Caco-2 (cell line): ENCODE measurements around the gene UBTD2. TPM values are rescaled to one million over a fixed set of nuclear protein-coding genes. Genes with fewer than 3 reads are reported as not detected.

Experiments
- BruUV-seq: library from RNA; stranded (reverse); fragments of 400-500 nt; replicated peaks from 2 replicates; lab custom pipeline; 2021; lab: Mats Ljungman, UMichigan
- CTCF ChIA-PET: fragments of 300-600 bp; sonication (Branson Sonifier 250); formaldehyde crosslinking; loops from one replicate; lab custom pipeline; 2022; ENCODE audit warnings: antibody characterized with exemption; lab: Charles Lee
- POLR2A ChIA-PET: fragments of 300-600 bp; sonication (Branson Sonifier 250); formaldehyde crosslinking; loops from one replicate; lab custom pipeline; 2022; ENCODE audit warnings: antibody characterized with exemption; lab: Charles Lee
- DNase-seq, 2 experiments: peaks; one replicate each; pipeline versions ENCODE4 v3.0.0 to v3.0.0-alpha.2; 2020 to 2022
- H3K27me3 ChIP-seq: replicated peaks from 2 replicates; pipeline ENCODE4 v1.6.0; 2011; ENCODE audit warnings: low read length; ENCODE audit not compliant: control insufficient read depth, insufficient read depth
- H3K36me3 ChIP-seq: 2 replicates; pipeline ENCODE4 v1.5.1; 2011; ENCODE audit warnings: low read length; ENCODE audit not compliant: control insufficient read depth, insufficient read depth
- H3K4me1 ChIP-seq: fragments of 250-450 bp; sonication (Bioruptor Pico); 2 replicates; pipeline ENCODE4 v1.5.1; 2020; ENCODE audit warnings: mild to moderate bottlenecking
- H3K4me3 ChIP-seq: 2 replicates; pipeline ENCODE4 v1.5.1; 2011; ENCODE audit warnings: low read depth, mild to moderate bottlenecking, control low read depth, low read length
- H3K9me3 ChIP-seq: fragments of 250-450 bp; sonication (Bioruptor Pico); 2 replicates; pipeline ENCODE4 v1.5.1; 2020; ENCODE audit warnings: mild to moderate bottlenecking, moderate library complexity
- H3K27ac Mint-ChIP-seq: one replicate; pipeline ENCODE4 v1.8.0; 2022; ENCODE audit warnings: mixed read lengths; ENCODE audit not compliant: unreplicated experiment
- H3K27me3 Mint-ChIP-seq: one replicate; pipeline ENCODE4 v1.8.0; 2022; ENCODE audit warnings: mixed read lengths; ENCODE audit not compliant: insufficient read depth, unreplicated experiment
- H3K36me3 Mint-ChIP-seq: one replicate; pipeline ENCODE4 v1.8.0; 2022; ENCODE audit warnings: mild to moderate bottlenecking, mixed read lengths; ENCODE audit not compliant: insufficient read depth, unreplicated experiment
- H3K4me1 Mint-ChIP-seq: one replicate; pipeline ENCODE4 v1.8.0; 2022; ENCODE audit warnings: low read depth, mixed read lengths; ENCODE audit not compliant: unreplicated experiment
- H3K4me3 Mint-ChIP-seq: one replicate; pipeline ENCODE4 v1.8.0; 2022; ENCODE audit warnings: mild to moderate bottlenecking, moderate library complexity, mixed read lengths; ENCODE audit not compliant: unreplicated experiment
- H3K9me3 Mint-ChIP-seq: one replicate; pipeline ENCODE4 v1.8.0; 2022; ENCODE audit warnings: mixed read lengths; ENCODE audit not compliant: unreplicated experiment
- intact Hi-C: fragments of 100-400 bp; cut with micrococcal nuclease; formaldehyde crosslinking; loops from one replicate; pipeline ENCODE4 v1.10.0; 2022; ENCODE audit not compliant: unreplicated experiment
- total RNA-seq: library from RNA; stranded (reverse); gene quantifications from 2 replicates; pipeline ENCODE4 v1.2.3, GENCODE V29; 2022
- TF ChIP-seq, protein P1 (sequence below), 2 experiments: fragments of 200-600 bp in 1 of 2; IDR thresholded peaks; 1 replicate in 1 of 2; 2 replicates in 1 of 2; pipeline versions ENCODE4 v1.5.1 to v1.8.0; 2011 to 2022; ENCODE audit warnings: antibody characterized with exemption in 1 of 2, control low read depth in 1 of 2, inconsistent platforms in 1 of 2, low read depth in 1 of 2, low read length in 1 of 2, mild to moderate bottlenecking in 1 of 2, moderate library complexity in 1 of 2; ENCODE audit not compliant: insufficient read depth in 1 of 2, severe bottlenecking in 1 of 2, unreplicated experiment in 1 of 2

UBTD2 gene
- total RNA-seq, 1 experiment from 2014 or later: 32.4 TPM

DNA sequence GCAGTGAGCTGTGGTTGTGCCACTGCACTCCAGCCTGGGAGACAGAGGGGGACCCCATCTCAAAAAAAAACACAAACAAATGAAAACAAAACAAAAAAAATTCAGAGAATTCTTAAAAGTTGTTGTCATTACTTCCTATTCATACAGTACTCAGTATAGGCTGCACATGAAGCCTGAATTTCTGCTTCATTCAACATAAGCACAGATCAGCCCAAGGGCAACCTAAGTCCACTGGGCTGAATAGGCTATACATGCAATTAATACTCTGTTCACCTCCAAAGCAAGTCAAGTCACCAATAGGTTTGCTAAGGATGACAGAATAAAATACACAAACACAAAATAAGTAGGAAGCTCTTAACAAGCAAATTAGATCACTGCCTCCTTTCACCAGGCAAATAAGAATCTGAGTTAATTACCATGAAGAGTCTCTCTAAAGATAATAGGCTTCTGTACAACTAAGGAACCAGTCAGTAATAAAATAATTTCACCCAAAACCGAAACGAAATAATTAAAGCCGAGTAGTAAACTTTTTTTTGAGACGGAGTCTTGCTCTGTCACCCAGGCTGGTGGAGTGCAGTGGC is 18.7 kb downstream of the UBTD2 start:
- no peak for DNase-seq
- peaks cover 5% of the 10 kb centered on the region; the same call in 1 of the 2 replicates for H3K4me1 ChIP-seq
- no peaks in the 10 kb centered on the region for H3K9me3 ChIP-seq
- no peak overlapping the region for H3K4me3 ChIP-seq
- H3K9me3 Mint-ChIP-seq: no peaks in the 10 kb centered on the region
- POLR2A ChIA-PET: no interaction called here
- H3K27me3 ChIP-seq: no peaks in the 10 kb centered on the region
- no peaks in the 10 kb centered on the region for H3K36me3 ChIP-seq
- H3K4me1 Mint-ChIP-seq: peaks cover 6% of the 10 kb centered on the region
- no peak overlapping the region for H3K4me3 Mint-ChIP-seq
- H3K27me3 Mint-ChIP-seq: no peaks in the 10 kb centered on the region
- intact Hi-C loops: no loop called here
- CTCF ChIA-PET: no interaction called here
- H3K27ac Mint-ChIP-seq: no peak overlapping the region
- peaks cover 32% of the 10 kb centered on the region for H3K36me3 Mint-ChIP-seq
- TF ChIP-seq, protein P1, sequence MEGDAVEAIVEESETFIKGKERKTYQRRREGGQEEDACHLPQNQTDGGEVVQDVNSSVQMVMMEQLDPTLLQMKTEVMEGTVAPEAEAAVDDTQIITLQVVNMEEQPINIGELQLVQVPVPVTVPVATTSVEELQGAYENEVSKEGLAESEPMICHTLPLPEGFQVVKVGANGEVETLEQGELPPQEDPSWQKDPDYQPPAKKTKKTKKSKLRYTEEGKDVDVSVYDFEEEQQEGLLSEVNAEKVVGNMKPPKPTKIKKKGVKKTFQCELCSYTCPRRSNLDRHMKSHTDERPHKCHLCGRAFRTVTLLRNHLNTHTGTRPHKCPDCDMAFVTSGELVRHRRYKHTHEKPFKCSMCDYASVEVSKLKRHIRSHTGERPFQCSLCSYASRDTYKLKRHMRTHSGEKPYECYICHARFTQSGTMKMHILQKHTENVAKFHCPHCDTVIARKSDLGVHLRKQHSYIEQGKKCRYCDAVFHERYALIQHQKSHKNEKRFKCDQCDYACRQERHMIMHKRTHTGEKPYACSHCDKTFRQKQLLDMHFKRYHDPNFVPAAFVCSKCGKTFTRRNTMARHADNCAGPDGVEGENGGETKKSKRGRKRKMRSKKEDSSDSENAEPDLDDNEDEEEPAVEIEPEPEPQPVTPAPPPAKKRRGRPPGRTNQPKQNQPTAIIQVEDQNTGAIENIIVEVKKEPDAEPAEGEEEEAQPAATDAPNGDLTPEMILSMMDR (IDR thresholded peaks at IDR 0.05; ENCODE audit: insufficient read depth in 1 of 2, low read depth in 1 of 2, low read length in 1 of 2, severe bottlenecking in 1 of 2, unreplicated experiment in 1 of 2): no peak
- BruUV-seq: no TSS peak

GRCh38 chr5:172255444-172255843 is 28.1 kb downstream of the UBTD2 start:
- Mint-ChIP-seq H3K4me1 (peaks cover 5% of the 10 kb centered on the region), H3K27me3 (no peaks in the 10 kb centered on the region), H3K9me3 (peaks cover 9% of the 10 kb centered on the region), H3K27ac (no peak overlapping the region), H3K4me3 (no peak overlapping the region), H3K36me3 (peaks cover 68% of the 10 kb centered on the region)
- H3K4me3 ChIP-seq: no peak overlapping the region
- H3K9me3 ChIP-seq: peaks cover 8% of the 10 kb centered on the region; the same call in 1 of the 2 replicates
- no peak for DNase-seq
- no peaks in the 10 kb centered on the region for H3K4me1 ChIP-seq
- ChIA-PET CTCF (no interaction called here), POLR2A (no interaction called here)
- peaks cover 1% of the 10 kb centered on the region; the same call in 1 of the 2 replicates for H3K36me3 ChIP-seq
- TF ChIP-seq, protein P1 (IDR thresholded peaks at IDR 0.05; ENCODE audit: insufficient read depth in 1 of 2, low read depth in 1 of 2, low read length in 1 of 2, severe bottlenecking in 1 of 2, unreplicated experiment in 1 of 2): no peak
- no peaks in the 10 kb centered on the region for H3K27me3 ChIP-seq
- no TSS peak for BruUV-seq
- intact Hi-C loops: no loop called here

DNA sequence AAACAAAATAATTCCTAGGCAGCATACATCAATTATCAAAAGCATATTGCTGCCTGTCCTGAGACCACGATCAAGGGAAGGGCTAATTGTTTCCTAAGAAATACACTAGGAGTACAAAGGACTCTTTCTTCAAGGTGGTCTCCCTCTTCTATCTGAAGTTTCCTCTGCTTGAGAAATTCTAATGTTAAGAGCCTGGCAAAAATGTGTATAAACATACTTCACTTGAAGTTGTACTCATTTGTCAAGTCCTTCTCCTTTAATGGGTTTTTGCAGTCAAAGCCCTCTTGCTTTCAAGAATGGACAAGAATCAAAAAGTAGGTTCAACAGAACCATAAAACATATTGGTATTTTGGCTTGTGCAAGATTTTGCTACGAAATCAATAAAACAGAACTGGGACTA is 31.1 kb downstream of the UBTD2 start:
- Histone ChIP-seq H3K4me1 (no peaks in the 10 kb centered on the region), H3K9me3 (peaks cover 4% of the 10 kb centered on the region; the same call in 1 of the 2 replicates), H3K27me3 (no peaks in the 10 kb centered on the region), H3K4me3 (no peak overlapping the region), H3K36me3 (no peaks in the 10 kb centered on the region; the same call in 1 of the 2 replicates)
- ChIA-PET POLR2A (interaction anchor here (0.6 kb wide), 1 partner anchor 74 kb away, joined by 3 read pairs; no protein-coding TSS in a partner anchor), CTCF (no interaction called here)
- peaks cover 9% of the 10 kb centered on the region for H3K9me3 Mint-ChIP-seq
- TF ChIP-seq, protein P1 (IDR thresholded peaks at IDR 0.05; ENCODE audit: insufficient read depth in 1 of 2, low read depth in 1 of 2, low read length in 1 of 2, severe bottlenecking in 1 of 2, unreplicated experiment in 1 of 2): no peak
- H3K4me3 Mint-ChIP-seq: no peak overlapping the region
- no peak for DNase-seq
- H3K27ac Mint-ChIP-seq: no peak overlapping the region
- H3K27me3 Mint-ChIP-seq: no peaks in the 10 kb centered on the region
- intact Hi-C loops: no loop called here
- BruUV-seq: no TSS peak
- peaks cover 12% of the 10 kb centered on the region for H3K4me1 Mint-ChIP-seq
- H3K36me3 Mint-ChIP-seq: peaks cover 65% of the 10 kb centered on the region
